GM19372 (cell line): Measurements from ENCODE around the gene PLCH1.

Source experiments
- ATAC-seq: cut with Tn5 transposase; IDR thresholded peaks from one replicate; pipeline ENCODE4 v1.9.1; 2021; ENCODE audit warnings: mild to moderate bottlenecking, low read depth, moderate library complexity; ENCODE audit not compliant: unreplicated experiment

PLCH1 gene

GRCh38 chr3:155690921-155691320, 54.0 kb downstream of the PLCH1 start:
- ATAC-seq: no peak

GRCh38 chr3:155688481-155688880, 56.4 kb downstream of the PLCH1 start:
- ATAC-seq: no peak

- ATAC-seq: no peak
Measured at GRCh38 chr3:155683344-155683720, 61.5 kb downstream of the PLCH1 start.

GRCh38 chr3:155682426-155683343, 62.2 kb downstream of the PLCH1 start:
- ATAC-seq: no peak

GRCh38 chr3:155676252-155676981, 68.5 kb downstream of the PLCH1 start:
- no peak for ATAC-seq

GRCh38 chr3:155675094-155675493, 69.8 kb downstream of the PLCH1 start:
- no peak for ATAC-seq

GRCh38 chr3:155673421-155673820, 71.5 kb downstream of the PLCH1 start:
- no peak for ATAC-seq

- no peak for ATAC-seq
Measured at GRCh38 chr3:155670335-155670734, 74.5 kb downstream of the PLCH1 start.

GRCh38 chr3:155667988-155668387, 76.9 kb downstream of the PLCH1 start:
- no peak for ATAC-seq

GRCh38 chr3:155664925-155665695, 79.8 kb downstream of the PLCH1 start:
- ATAC-seq: no peak

GRCh38 chr3:155663467-155664212, 81.2 kb downstream of the PLCH1 start:
- no peak for ATAC-seq

- ATAC-seq: no peak
Measured at GRCh38 chr3:155661760-155662159, 83.1 kb downstream of the PLCH1 start.

GRCh38 chr3:155661042-155661441, 83.8 kb downstream of the PLCH1 start:
- ATAC-seq: no peak

GRCh38 chr3:155658671-155659261, 86.1 kb downstream of the PLCH1 start:
- no peak for ATAC-seq

- no peak for ATAC-seq
Measured at GRCh38 chr3:155658006-155658405, 86.9 kb downstream of the PLCH1 start.

- ATAC-seq: no peak
Measured at GRCh38 chr3:155657161-155657560, 87.7 kb downstream of the PLCH1 start.

GRCh38 chr3:155656466-155656865, 88.4 kb downstream of the PLCH1 start:
- no peak for ATAC-seq

- ATAC-seq: no peak
Measured at GRCh38 chr3:155651489-155652218, 93.2 kb downstream of the PLCH1 start.

GRCh38 chr3:155648013-155648591, 96.8 kb downstream of the PLCH1 start:
- no peak for ATAC-seq
